Neural cell (in vitro differentiated cells): ENCODE measurements around the gene CTH.

ENCODE experiments used
- EP300 ChIP-seq: fragments of 450-650 bp; conservative IDR thresholded peaks from 2 replicates; pipeline ENCODE4 v1.6.1; 2014; ENCODE audit warnings: antibody characterized with exemption, mild to moderate bottlenecking, moderate library complexity; ENCODE audit not compliant: poor library complexity, severe bottlenecking
- EZH2 ChIP-seq: fragments of 200-600, 300-800 bp; shearing (Covaris generic), sonication (generic); IDR thresholded peaks from 2 replicates; pipeline ENCODE4 v1.6.1; 2014; ENCODE audit warnings: antibody characterized with exemption, low read length, borderline replicate concordance, mild to moderate bottlenecking; ENCODE audit not compliant: insufficient read depth, poor library complexity, severe bottlenecking
- POLR2AphosphoS5 ChIP-seq: IDR thresholded peaks from 2 replicates; pipeline ENCODE4 v1.6.1; 2012
- TAF1 ChIP-seq: IDR thresholded peaks from 2 replicates; pipeline ENCODE4 v1.6.1; 2012; ENCODE audit warnings: low read depth
- TF ChIP-seq, protein P1 (sequence below): fragments of 450-650 bp; IDR thresholded peaks from 2 replicates; pipeline ENCODE4 v1.5.1; 2014; ENCODE audit warnings: antibody characterized with exemption, mild to moderate bottlenecking, moderate library complexity; ENCODE audit not compliant: poor library complexity, severe bottlenecking

DNA sequence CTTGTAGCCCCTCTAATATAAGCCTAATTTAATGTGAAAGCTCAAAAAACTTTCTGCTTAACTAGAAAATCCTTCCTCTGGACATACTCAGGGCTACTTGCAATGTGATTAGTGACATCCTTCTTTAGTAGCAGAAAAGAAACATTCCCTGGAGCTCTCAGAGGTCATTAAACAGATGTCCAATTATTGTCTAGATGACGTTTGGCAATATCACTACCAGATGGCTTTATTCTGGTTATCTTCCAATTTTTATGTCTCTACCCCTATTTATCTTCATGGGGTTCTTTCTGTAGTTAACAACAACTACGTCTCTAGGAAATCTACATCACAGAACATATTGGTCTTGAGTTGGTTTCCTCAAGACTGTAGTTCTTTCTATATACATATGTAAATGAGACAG lies 44.2 kb downstream of the CTH start:
- TF ChIP-seq, protein P1, sequence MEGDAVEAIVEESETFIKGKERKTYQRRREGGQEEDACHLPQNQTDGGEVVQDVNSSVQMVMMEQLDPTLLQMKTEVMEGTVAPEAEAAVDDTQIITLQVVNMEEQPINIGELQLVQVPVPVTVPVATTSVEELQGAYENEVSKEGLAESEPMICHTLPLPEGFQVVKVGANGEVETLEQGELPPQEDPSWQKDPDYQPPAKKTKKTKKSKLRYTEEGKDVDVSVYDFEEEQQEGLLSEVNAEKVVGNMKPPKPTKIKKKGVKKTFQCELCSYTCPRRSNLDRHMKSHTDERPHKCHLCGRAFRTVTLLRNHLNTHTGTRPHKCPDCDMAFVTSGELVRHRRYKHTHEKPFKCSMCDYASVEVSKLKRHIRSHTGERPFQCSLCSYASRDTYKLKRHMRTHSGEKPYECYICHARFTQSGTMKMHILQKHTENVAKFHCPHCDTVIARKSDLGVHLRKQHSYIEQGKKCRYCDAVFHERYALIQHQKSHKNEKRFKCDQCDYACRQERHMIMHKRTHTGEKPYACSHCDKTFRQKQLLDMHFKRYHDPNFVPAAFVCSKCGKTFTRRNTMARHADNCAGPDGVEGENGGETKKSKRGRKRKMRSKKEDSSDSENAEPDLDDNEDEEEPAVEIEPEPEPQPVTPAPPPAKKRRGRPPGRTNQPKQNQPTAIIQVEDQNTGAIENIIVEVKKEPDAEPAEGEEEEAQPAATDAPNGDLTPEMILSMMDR = no peak
- TF ChIP-seq POLR2AphosphoS5 = no peak
- no peak for TF ChIP-seq EZH2
- TF ChIP-seq TAF1 = no peak
- TF ChIP-seq EP300 = no peak
